PC-3 (cell line): ENCODE data around the gene SEZ6L2. TPM values are rescaled to one million over a fixed set of nuclear protein-coding genes. Genes with fewer than 3 reads are reported as not detected.

Source experiments
- ATAC-seq: fragments of 200-7000 bp; cut with Tn5 transposase; 2 replicates; pipeline ENCODE4 v1.9.1; 2020; ENCODE audit warnings: mild to moderate bottlenecking, moderate library complexity
- BruUV-seq: library from RNA; stranded (reverse); fragments of 400-500 nt; replicated peaks from 2 replicates; lab custom pipeline; 2021; lab: Mats Ljungman, UMichigan
- CTCF ChIA-PET: fragments of 300-600 bp; sonication (Branson Sonifier 250); formaldehyde crosslinking; loops from one replicate; lab custom pipeline; 2022; ENCODE audit warnings: antibody characterized with exemption; lab: Charles Lee
- POLR2A ChIA-PET: fragments of 300-600 bp; sonication (Branson Sonifier 250); formaldehyde crosslinking; loops from one replicate; lab custom pipeline; 2022; ENCODE audit warnings: antibody characterized with exemption; ENCODE audit not compliant: unreplicated experiment; lab: Charles Lee
- DNase-seq: peaks from one replicate; pipeline ENCODE4 v3.0.0-alpha.2; 2015
- H2AFZ ChIP-seq: fragments of 300-600 bp; sonication (generic); 2 replicates; pipeline ENCODE4 v1.6.0; 2016; ENCODE audit warnings: antibody characterized with exemption, low read length
- H3F3A ChIP-seq: fragments of 300-600 bp; sonication (generic); one replicate; pipeline ENCODE4 v1.6.0; 2017; ENCODE audit warnings: antibody characterized with exemption, low read length, control low read depth, mild to moderate bottlenecking; ENCODE audit not compliant: unreplicated experiment
- H3K27ac ChIP-seq: fragments of 300-600 bp; sonication (generic); 2 replicates; pipeline ENCODE4 v1.5.1; 2016; ENCODE audit warnings: mild to moderate bottlenecking, low read length
- H3K27me3 ChIP-seq: fragments of 300-600 bp; sonication (generic); 2 replicates; pipeline ENCODE4 v1.6.1; 2016; ENCODE audit warnings: low read length, mixed read lengths
- H3K36me3 ChIP-seq: fragments of 300-600 bp; sonication (generic); 2 replicates; pipeline ENCODE4 v1.6.1; 2016; ENCODE audit warnings: low read depth, mixed run types, low read length, mixed read lengths
- H3K4me1 ChIP-seq: fragments of 300-600 bp; sonication (generic); 2 replicates; pipeline ENCODE4 v1.5.1; 2016; ENCODE audit warnings: low read length; ENCODE audit not compliant: insufficient read depth
- H3K4me2 ChIP-seq: fragments of 300-600 bp; sonication (generic); 2 replicates; pipeline ENCODE4 v1.6.0; 2016; ENCODE audit warnings: low read length
- H3K4me3 ChIP-seq: fragments of 300-600 bp; sonication (generic); 2 replicates; pipeline ENCODE4 v1.5.1; 2016; ENCODE audit warnings: mild to moderate bottlenecking, low read length, mixed read lengths
- H3K79me2 ChIP-seq: fragments of 300-600 bp; sonication (generic); 2 replicates; pipeline ENCODE4 v1.6.1; 2017; ENCODE audit warnings: low read length, mixed read lengths
- H3K9ac ChIP-seq: fragments of 300-600 bp; sonication (generic); 2 replicates; pipeline ENCODE4 v1.6.0; 2016; ENCODE audit warnings: mild to moderate bottlenecking, low read length
- H3K9me2 ChIP-seq: fragments of 300-600 bp; sonication (generic); replicated peaks from 2 replicates; pipeline ENCODE4 v1.6.1; 2016; ENCODE audit warnings: mixed run types, low read length, mixed read lengths
- H3K9me3 ChIP-seq: fragments of 300-600 bp; sonication (generic); 2 replicates; pipeline ENCODE4 v1.6.1; 2016; ENCODE audit warnings: low read length, mixed read lengths
- H4K20me1 ChIP-seq: fragments of 300-600 bp; sonication (generic); 2 replicates; pipeline ENCODE4 v1.6.1; 2016; ENCODE audit warnings: low read length, mixed read lengths
- CTCF ChIP-seq: fragments of 300-600 bp; sonication (generic); conservative IDR thresholded peaks from 2 replicates; pipeline ENCODE4 v1.5.1; 2017; ENCODE audit warnings: antibody characterized with exemption, low read depth, mild to moderate bottlenecking, low read length
- EZH2 ChIP-seq: fragments of 300-600 bp; sonication (generic); IDR thresholded peaks from one replicate; pipeline ENCODE4 v1.6.1; 2017; ENCODE audit warnings: antibody characterized with exemption, mild to moderate bottlenecking, low read length; ENCODE audit not compliant: unreplicated experiment
- EZH2phosphoT487 ChIP-seq: fragments of 300-600 bp; sonication (generic); IDR thresholded peaks from 2 replicates; pipeline ENCODE4 v1.6.1; 2018; ENCODE audit warnings: mild to moderate bottlenecking, antibody characterized with exemption, low read length, borderline replicate concordance
- intact Hi-C: fragments of 100-400 bp; cut with micrococcal nuclease; formaldehyde crosslinking; loops from 2 replicates; pipeline ENCODE4 v1.9.0; 2023
- total RNA-seq: library from RNA; depleted of rRNA; stranded (reverse); fragments of >200 nt; gene quantifications from 2 replicates; pipeline ENCODE4 v1.2.3, GENCODE V29; 2014

SEZ6L2 gene
- total RNA-seq, 1 experiment from 2014 or later, result 25.3 TPM

- ATAC-seq (no peak), DNase-seq (no peak)
- Histone ChIP-seq H3K4me2 (no peak overlapping the region), H3K4me1 (no peaks in the 10 kb centered on the region), H3K36me3 (no peaks in the 10 kb centered on the region), H3K9me2 (no peaks in the 10 kb centered on the region), H3K4me3 (no peak overlapping the region), H3F3A (no peaks in the 10 kb centered on the region), H3K79me2 (no peaks in the 10 kb centered on the region), H2AFZ (no peak overlapping the region), H4K20me1 (no peaks in the 10 kb centered on the region), H3K27me3 (no peaks in the 10 kb centered on the region), H3K9ac (no peak overlapping the region), H3K9me3 (no peaks in the 10 kb centered on the region), H3K27ac (no peak overlapping the region)
- CTCF ChIA-PET, result interaction anchor here (0.6 kb wide), 1 partner anchor 21 kb away, joined by 3 read pairs; no protein-coding TSS in a partner anchor
- no peak for TF ChIP-seq EZH2
- BruUV-seq, result no TSS peak
- POLR2A ChIA-PET, result no interaction called here
- intact Hi-C loops, result no loop called here
Measured at GRCh38 chr16:29837841-29838240, 61.5 kb downstream of the SEZ6L2 start.

DNA sequence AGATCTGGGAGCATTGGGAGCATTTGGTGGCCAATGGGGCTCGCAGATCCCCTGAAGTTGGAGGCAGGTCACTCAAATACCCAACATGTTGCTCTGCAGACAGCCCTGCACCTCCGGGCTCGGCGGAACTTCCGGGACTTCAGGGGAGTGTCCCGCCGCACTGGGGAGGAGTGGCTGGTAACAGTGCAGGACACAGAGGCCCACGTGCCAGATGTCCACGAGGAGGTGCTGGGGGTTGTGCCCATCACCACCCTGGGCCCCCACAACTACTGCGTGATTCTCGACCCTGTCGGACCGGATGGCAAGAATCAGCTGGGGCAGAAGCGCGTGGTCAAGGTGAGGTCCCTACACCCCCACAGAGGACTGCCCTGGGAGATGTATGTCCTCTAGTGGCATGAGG, 62.7 kb downstream of the SEZ6L2 start:
- Histone ChIP-seq H3F3A (no peaks in the 10 kb centered on the region), H3K4me1 (no peaks in the 10 kb centered on the region), H3K79me2 (no peaks in the 10 kb centered on the region), H3K4me3 (no peak overlapping the region), H2AFZ (no peak overlapping the region), H3K9me3 (no peaks in the 10 kb centered on the region), H3K27ac (no peak overlapping the region), H3K27me3 (no peaks in the 10 kb centered on the region), H4K20me1 (no peaks in the 10 kb centered on the region), H3K9ac (no peak overlapping the region), H3K36me3 (no peaks in the 10 kb centered on the region), H3K9me2 (no peaks in the 10 kb centered on the region), H3K4me2 (no peak overlapping the region)
- ChIA-PET CTCF (no interaction called here), POLR2A (no interaction called here)
- intact Hi-C loops, result no loop called here
- ATAC-seq (no peak), DNase-seq (no peak)
- TF ChIP-seq EZH2 (no peak), EZH2phosphoT487 (no peak), CTCF (no peak)
- no TSS peak for BruUV-seq

DNA sequence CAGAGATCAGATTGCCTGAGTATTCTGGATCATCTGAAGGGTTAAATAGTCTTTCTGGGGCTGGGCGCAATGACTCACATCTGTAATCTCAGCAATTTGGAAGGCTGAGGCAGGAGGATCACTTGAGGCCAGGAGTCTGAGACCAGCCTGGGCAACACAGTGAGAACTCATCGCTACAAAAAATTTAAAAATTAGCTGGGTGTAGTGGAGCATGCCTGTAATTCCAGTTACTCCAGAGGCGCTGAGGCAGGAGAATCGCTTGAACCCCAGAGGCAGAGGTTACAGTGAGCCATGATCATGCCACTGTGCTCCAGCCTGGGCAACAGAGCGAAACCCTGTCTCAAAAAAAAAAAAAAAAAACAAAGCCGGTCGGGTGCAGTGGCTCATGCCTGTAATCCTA, 63.4 kb downstream of the SEZ6L2 start:
- intact Hi-C loops, result no loop called here
- no peak overlapping the region for H3K9ac ChIP-seq
- no peaks in the 10 kb centered on the region for H3K9me2 ChIP-seq
- H4K20me1 ChIP-seq, result no peaks in the 10 kb centered on the region
- ATAC-seq (no peak), DNase-seq (no peak)
- ChIA-PET POLR2A (no interaction called here), CTCF (no interaction called here)
- H3K4me2 ChIP-seq, result no peak overlapping the region
- no TSS peak for BruUV-seq
- H3K4me3 ChIP-seq, result no peak overlapping the region
- no peak overlapping the region for H2AFZ ChIP-seq
- no peaks in the 10 kb centered on the region for H3K9me3 ChIP-seq
- H3K27me3 ChIP-seq, result no peaks in the 10 kb centered on the region
- no peaks in the 10 kb centered on the region for H3K79me2 ChIP-seq
- no peak overlapping the region for H3K27ac ChIP-seq
- H3K36me3 ChIP-seq, result no peaks in the 10 kb centered on the region
- H3K4me1 ChIP-seq, result no peaks in the 10 kb centered on the region
- TF ChIP-seq EZH2 (no peak), EZH2phosphoT487 (no peak), CTCF (no peak)
- no peaks in the 10 kb centered on the region for H3F3A ChIP-seq
